ENCODE data around the gene RPUSD3. TPM values are rescaled to one million over a fixed set of nuclear protein-coding genes. Genes with fewer than 3 reads are reported as not detected.
A peak's percentile ranks its signal among the peaks of the same experiment; 100 is the strongest.
"Not testable (repeated sequence)": the region's sequence is repeated elsewhere in the genome, so short reads cannot be mapped to it uniquely, and the experiment has no call there.

The RPUSD3 gene
- total and polyA plus RNA-seq, 9 of the 15 experiments (the other 6 are each of a cell fraction or from before 2014, with no cell fraction given), result 13.8 to 99.0 (median 59.3) TPM

DNA sequence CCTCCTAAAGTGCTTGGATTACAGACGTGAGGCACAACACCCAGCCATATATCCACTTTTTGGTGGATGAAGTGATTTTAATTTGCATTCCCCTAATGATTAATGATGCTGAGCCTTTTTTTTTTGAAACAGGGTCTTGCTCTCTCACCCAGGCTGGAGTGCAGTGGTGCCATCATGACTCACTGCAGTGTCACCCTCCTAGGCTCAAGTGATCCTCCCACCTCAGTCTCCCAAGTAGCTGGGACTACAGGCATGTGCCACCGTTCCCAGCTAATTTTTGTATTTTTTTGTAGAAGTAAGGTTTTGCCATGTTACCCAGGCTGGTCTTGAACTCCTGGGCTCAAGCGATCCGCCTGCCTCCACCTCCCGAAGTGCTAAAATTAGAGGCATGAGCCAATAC is 28.3 kb upstream of the RPUSD3 start:
- H3K27ac ChIP-seq (ENCODE audit: extremely low read depth, low read depth, low read length); H3K4me2 ChIP-seq (ENCODE audit: insufficient read depth, low read length); in situ Hi-C loops (cut with MboI); H2AFZ ChIP-seq (ENCODE audit: low read depth, low read length); CTCF ChIA-PET (ENCODE audit: low intra/inter-chr PET ratio); ATAC-seq; H4K20me1 ChIP-seq (replicated peaks; ENCODE audit: control insufficient read depth, insufficient read depth, low read length); FAIRE-seq; H3K36me3 ChIP-seq (ENCODE audit: control insufficient read depth, insufficient read depth, low read length); H3K79me2 ChIP-seq (ENCODE audit: control insufficient read depth, insufficient read depth, low read length); H3K9me3 ChIP-seq (replicated peaks; ENCODE audit: control insufficient read depth, insufficient read depth, low read depth, low read length); H3K9ac ChIP-seq (ENCODE audit: insufficient read depth in 1 of 2, low read depth in 2 of 2, low read length in 2 of 2); H3K9me1 ChIP-seq (ENCODE audit: control insufficient read depth, insufficient read depth, low read length); H3K4me1 ChIP-seq (replicated peaks in 1 of 2; ENCODE audit: control insufficient read depth in 2 of 2, insufficient read depth in 2 of 2, low read length in 2 of 2); DNase-seq (ENCODE audit: extremely low read depth in 1 of 4, low spot score in 3 of 4); BruUV-seq (replicated peaks); H3K4me3 ChIP-seq; intact Hi-C loops (cut with micrococcal nuclease); H3K27me3 ChIP-seq (ENCODE audit: control insufficient read depth in 2 of 2, insufficient read depth in 2 of 2, low read length in 2 of 2): not testable (repeated sequence)
- POLR2A ChIA-PET, result interaction anchor here (1.0 kb wide), 1 partner anchor 12 kb away, joined by 4 read pairs; no protein-coding TSS in a partner anchor
- WGBS (ENCODE audit: insufficient coverage, low coverage, missing lambda C conversion rate), result 85% methylated on average over 5 of the region's 5 CpGs
- peak; percentile 61 for TF ChIP-seq FOSL1 (tag; conservative IDR thresholded peaks at IDR 0.05)

DNA sequence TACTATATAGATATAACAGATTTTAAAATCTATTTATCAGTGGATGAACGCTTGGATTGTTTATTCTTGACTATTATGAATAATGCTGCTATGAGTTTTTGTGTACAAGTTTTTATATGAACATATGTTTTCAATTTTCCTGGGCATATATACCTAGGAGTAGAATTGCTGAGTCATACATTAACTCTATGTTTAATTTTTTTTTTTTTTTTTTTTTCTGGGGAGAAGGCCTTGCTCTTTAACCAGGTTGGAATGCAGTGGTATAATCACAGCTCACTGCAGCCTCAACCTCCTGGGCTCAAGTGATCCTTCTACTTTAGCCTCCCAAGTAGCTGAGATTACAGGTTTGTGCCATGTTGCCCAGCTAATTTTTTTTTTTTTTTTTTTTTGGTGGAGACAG is 27.2 kb upstream of the RPUSD3 start:
- H4K20me1 ChIP-seq (replicated peaks; ENCODE audit: control insufficient read depth, insufficient read depth, low read length), result no peaks in the 10 kb centered on the region
- no peaks in the 10 kb centered on the region for H3K9me1 ChIP-seq (ENCODE audit: control insufficient read depth, insufficient read depth, low read length)
- FAIRE-seq (no peak), DNase-seq (ENCODE audit: extremely low read depth in 1 of 4, low spot score in 3 of 4) (no peak), ATAC-seq (peak; percentile 31; the same call in 2 of the 3 replicates)
- H3K4me2 ChIP-seq (ENCODE audit: insufficient read depth, low read length), result no peak overlapping the region
- H3K27ac ChIP-seq (ENCODE audit: extremely low read depth, low read depth, low read length), result 0 out of 3 replicates have a peak overlapping the region, but pooled peaks have one; percentile 15
- ChIA-PET CTCF (ENCODE audit: low intra/inter-chr PET ratio) (no interaction called here), POLR2A (interaction anchor here (1.3 kb wide), 1 partner anchor 14 kb away, joined by 10 read pairs; no protein-coding TSS in a partner anchor)
- no peaks in the 10 kb centered on the region for H3K79me2 ChIP-seq (ENCODE audit: control insufficient read depth, insufficient read depth, low read length)
- peaks cover 0 to 6% of the 10 kb centered on the region in 2 experiments; a peak in 3 of 5 replicates for H3K4me1 ChIP-seq (replicated peaks in 1 of 2; ENCODE audit: control insufficient read depth in 2 of 2, insufficient read depth in 2 of 2, low read length in 2 of 2)
- WGBS (ENCODE audit: insufficient coverage, low coverage, missing lambda C conversion rate), result 0% methylated on average over 1 of the region's 1 CpG
- H3K4me3 ChIP-seq, result no peak overlapping the region
- no peak overlapping the region; a peak in 1 of 4 replicates for H3K9ac ChIP-seq (ENCODE audit: insufficient read depth in 1 of 2, low read depth in 2 of 2, low read length in 2 of 2)
- in situ Hi-C loops (cut with MboI), result no loop called here
- H2AFZ ChIP-seq (ENCODE audit: low read depth, low read length), result peak overlapping the region; percentile 29
- BruUV-seq (replicated peaks), result no TSS peak
- no peaks in the 10 kb centered on the region for H3K9me3 ChIP-seq (replicated peaks; ENCODE audit: control insufficient read depth, insufficient read depth, low read depth, low read length)
- no peaks in the 10 kb centered on the region for H3K27me3 ChIP-seq (ENCODE audit: control insufficient read depth in 2 of 2, insufficient read depth in 2 of 2, low read length in 2 of 2)
- no peaks in the 10 kb centered on the region for H3K36me3 ChIP-seq (ENCODE audit: control insufficient read depth, insufficient read depth, low read length)
- intact Hi-C loops (cut with micrococcal nuclease), result no loop called here
- TF ChIP-seq C11orf30 (IDR thresholded peaks at IDR 0.05; ENCODE audit: low read depth) (peak; percentile 99), MAFK (IDR thresholded peaks at IDR 0.05; ENCODE audit: low read length) (peak; percentile 95), ARID2 (IDR thresholded peaks at IDR 0.05) (peak; percentile 43; the same call in 1 of the 2 replicates), MCM7 (IDR thresholded peaks at IDR 0.05) (0 out of 4 replicates have a peak, but pooled peaks of 1 of the 2 experiments have one; percentile 36), ARID1B (IDR thresholded peaks at IDR 0.05) (peak; percentile 52; the same call in 1 of the 2 replicates), TEAD2 (tag; IDR thresholded peaks at IDR 0.05) (no peak), SMARCE1 (IDR thresholded peaks at IDR 0.05) (peak; percentile 62), TFAM (CRISPR knock-in tag; conservative IDR thresholded peaks at IDR 0.05) (no peak), ZEB2 (IDR thresholded peaks at IDR 0.05) (no peak), ZNF384 (IDR thresholded peaks at IDR 0.05; ENCODE audit: low read depth, low read length) (peak; percentile 85), NFE2L1 (tag; IDR thresholded peaks at IDR 0.05; ENCODE audit: borderline replicate concordance, low read depth) (peak; percentile 95), NBN (IDR thresholded peaks at IDR 0.05; ENCODE audit: low read depth) (0 out of 2 replicates have a peak, but pooled peaks have one; percentile 14), NFE2 (IDR thresholded peaks at IDR 0.05; ENCODE audit: low read depth) (peak; percentile 83), SMARCA4 (IDR thresholded peaks at IDR 0.05) (peak; percentile 63), NCOA1 (IDR thresholded peaks at IDR 0.05; ENCODE audit: low read depth) (0 out of 2 replicates have a peak, but pooled peaks have one; percentile 27), SMARCC2 (IDR thresholded peaks at IDR 0.05; ENCODE audit: low read depth) (0 out of 2 replicates have a peak, but pooled peaks have one; percentile 53), LARP7 (IDR thresholded peaks at IDR 0.05) (no peak), SMAD3 (CRISPR knock-in tag; conservative IDR thresholded peaks at IDR 0.05) (no peak), BRD4 (IDR thresholded peaks at IDR 0.05) (no peak), ADNP (tag; IDR thresholded peaks at IDR 0.05) (0 out of 2 replicates have a peak, but pooled peaks have one; percentile 5), ZNF316 (IDR thresholded peaks at IDR 0.05) (peak; percentile 100), DPF2 (IDR thresholded peaks at IDR 0.05) (peak; percentile 51; the same call in 1 of the 2 replicates)

Measured in K562 (cell line).